SU-DHL-6 (cell line): ENCODE measurements around the gene TRAK2.

Experiments used
- EZH2phosphoT487 ChIP-seq: fragments of 200-600 bp; sonication (generic), shearing (Covaris generic); conservative IDR thresholded peaks from 2 replicates; pipeline ENCODE4 v1.6.1; 2018; ENCODE audit warnings: mild to moderate bottlenecking, antibody characterized with exemption, low read length, moderate library complexity, mixed read lengths
- TF ChIP-seq, protein P1 (sequence below): fragments of 200-600 bp; sonication (generic); IDR thresholded peaks from one replicate; pipeline ENCODE4 v1.5.1; 2017; ENCODE audit warnings: antibody characterized with exemption, mild to moderate bottlenecking, low read length, moderate library complexity; ENCODE audit not compliant: insufficient read depth, poor library complexity, severe bottlenecking

- TF ChIP-seq, protein P1, sequence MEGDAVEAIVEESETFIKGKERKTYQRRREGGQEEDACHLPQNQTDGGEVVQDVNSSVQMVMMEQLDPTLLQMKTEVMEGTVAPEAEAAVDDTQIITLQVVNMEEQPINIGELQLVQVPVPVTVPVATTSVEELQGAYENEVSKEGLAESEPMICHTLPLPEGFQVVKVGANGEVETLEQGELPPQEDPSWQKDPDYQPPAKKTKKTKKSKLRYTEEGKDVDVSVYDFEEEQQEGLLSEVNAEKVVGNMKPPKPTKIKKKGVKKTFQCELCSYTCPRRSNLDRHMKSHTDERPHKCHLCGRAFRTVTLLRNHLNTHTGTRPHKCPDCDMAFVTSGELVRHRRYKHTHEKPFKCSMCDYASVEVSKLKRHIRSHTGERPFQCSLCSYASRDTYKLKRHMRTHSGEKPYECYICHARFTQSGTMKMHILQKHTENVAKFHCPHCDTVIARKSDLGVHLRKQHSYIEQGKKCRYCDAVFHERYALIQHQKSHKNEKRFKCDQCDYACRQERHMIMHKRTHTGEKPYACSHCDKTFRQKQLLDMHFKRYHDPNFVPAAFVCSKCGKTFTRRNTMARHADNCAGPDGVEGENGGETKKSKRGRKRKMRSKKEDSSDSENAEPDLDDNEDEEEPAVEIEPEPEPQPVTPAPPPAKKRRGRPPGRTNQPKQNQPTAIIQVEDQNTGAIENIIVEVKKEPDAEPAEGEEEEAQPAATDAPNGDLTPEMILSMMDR, result no peak
- TF ChIP-seq EZH2phosphoT487, result no peak
These were observed 9.3 kb upstream of the TRAK2 start for GRCh38 chr2:201460532-201460931.
